H1 (cell line): ENCODE data around the gene ARHGEF2. TPM values are rescaled to one million over a fixed set of nuclear protein-coding genes. Genes with fewer than 3 reads are reported as not detected.
A peak's percentile ranks its signal among the peaks of the same experiment; 100 is the strongest.

ENCODE experiments used
- CTCF ChIA-PET: fragments of 300-600 bp; sonication (Branson Sonifier 250); formaldehyde crosslinking; loops from one replicate; lab custom pipeline; 2021; ENCODE audit not compliant: partially characterized antibody; lab: Charles Lee
- POLR2A ChIA-PET: fragments of 300-600 bp; sonication (Branson Sonifier 250); formaldehyde crosslinking; loops from one replicate; lab custom pipeline; 2021; ENCODE audit warnings: inconsistent platforms; ENCODE audit not compliant: partially characterized antibody; lab: Charles Lee
- DNase-seq, 2 experiments: peaks; one replicate each; pipeline versions ENCODE4 v3.0.0 to v3.0.0-alpha.2; 2010 to 2022; ENCODE audit warnings: low spot score in 2 of 2, low read depth in 1 of 2, mixed read lengths in 1 of 2
- FAIRE-seq: peaks from 2 replicates; lab custom pipeline; 2011; peaks lifted over from hg19 to GRCh38; lab: Jason Lieb, UNC
- H2AFZ ChIP-seq: 2 replicates; pipeline ENCODE4 v1.8.1; 2012; ENCODE audit warnings: low read length, inconsistent platforms
- H2AK5ac ChIP-seq: 2 replicates; pipeline ENCODE4 v1.6.1; 2013; ENCODE audit warnings: low read depth, low read length
- H2BK120ac ChIP-seq: replicated peaks from 2 replicates; pipeline ENCODE3; 2013; ENCODE audit warnings: low read depth, low read length, inconsistent platforms
- H2BK12ac ChIP-seq: 2 replicates; pipeline ENCODE4 v1.6.1; 2013; ENCODE audit warnings: low read depth, low read length
- H2BK15ac ChIP-seq: 2 replicates; pipeline ENCODE4 v1.6.1; 2013; ENCODE audit warnings: low read length
- H2BK20ac ChIP-seq: 2 replicates; pipeline ENCODE4 v1.6.1; 2013; ENCODE audit warnings: low read length
- H2BK5ac ChIP-seq: 2 replicates; pipeline ENCODE4 v1.6.1; 2013; ENCODE audit warnings: low read depth, low read length
- H3K14ac ChIP-seq: 2 replicates; pipeline ENCODE4 v1.6.1; 2013; ENCODE audit warnings: inconsistent platforms; ENCODE audit not compliant: insufficient read length
- H3K18ac ChIP-seq: 2 replicates; pipeline ENCODE4 v1.6.1; 2013; ENCODE audit warnings: low read length; ENCODE audit errors: extremely low read depth
- H3K23ac ChIP-seq: 2 replicates; pipeline ENCODE4 v1.6.1; 2013; ENCODE audit warnings: inconsistent platforms; ENCODE audit not compliant: insufficient read length
- H3K23me2 ChIP-seq: 2 replicates; pipeline ENCODE4 v1.6.1; 2013; ENCODE audit warnings: low read depth, low read length
- H3K27ac ChIP-seq: 2 replicates; pipeline ENCODE4 v1.6.1; 2011; ENCODE audit warnings: low read depth, low read length, inconsistent platforms
- H3K27me3 ChIP-seq, 4 experiments: replicated peaks in 1 of 4; 1 replicate in 1 of 4; 2 replicates in 3 of 4; pipeline versions ENCODE4 v1.6.1 to v1.8.1; 2011 to 2013; ENCODE audit warnings: low read length in 3 of 4, mild to moderate bottlenecking in 3 of 4, inconsistent platforms in 2 of 4, mixed read lengths in 2 of 4, moderate library complexity in 1 of 4; ENCODE audit not compliant: control insufficient read depth in 3 of 4, insufficient read depth in 3 of 4; ENCODE audit errors: extremely low read depth in 1 of 4
- H3K36me3 ChIP-seq, 4 experiments: 2 replicates each; pipeline versions ENCODE4 v1.6.1 to v1.8.1; 2011 to 2013; ENCODE audit warnings: mild to moderate bottlenecking in 4 of 4, low read length in 3 of 4, moderate library complexity in 2 of 4, control low read depth in 1 of 4, inconsistent platforms in 1 of 4; ENCODE audit not compliant: insufficient read depth in 4 of 4, control insufficient read depth in 2 of 4
- H3K4ac ChIP-seq: replicated peaks from 2 replicates; pipeline ENCODE3; 2013; ENCODE audit warnings: low read length, low read depth, mixed read lengths, inconsistent platforms; ENCODE audit not compliant: insufficient read length
- H3K4me1 ChIP-seq, 4 experiments: replicated peaks in 1 of 4; 1 replicate in 1 of 4; 2 replicates in 3 of 4; pipeline versions ENCODE4 v1.6.1 to v1.8.1; 2011 to 2013; ENCODE audit warnings: low read length in 3 of 4, inconsistent platforms in 2 of 4, mixed read lengths in 1 of 4; ENCODE audit not compliant: insufficient read depth in 4 of 4, control insufficient read depth in 3 of 4
- H3K4me2 ChIP-seq, 2 experiments: 2 replicates each; pipeline versions ENCODE4 v1.6.1 to v1.8.1; 2011 to 2013; ENCODE audit warnings: low read depth in 2 of 2, low read length in 2 of 2, control low read depth in 1 of 2, inconsistent platforms in 1 of 2, mild to moderate bottlenecking in 1 of 2; ENCODE audit not compliant: insufficient read depth in 1 of 2
- H3K4me3 ChIP-seq, 4 experiments: fragments of 200-600, 300-600 bp in 1 of 4; sonication (generic), shearing (Covaris generic), sonication (Bioruptor Twin) in 1 of 4; 2 replicates each; pipeline versions ENCODE4 v1.5.1 to v1.8.1; 2011 to 2016; ENCODE audit warnings: low read length in 4 of 4, low read depth in 3 of 4, control low read depth in 2 of 4, inconsistent platforms in 2 of 4, mild to moderate bottlenecking in 2 of 4, mixed read lengths in 1 of 4, moderate library complexity in 1 of 4; ENCODE audit not compliant: insufficient read depth in 2 of 4; ENCODE audit errors: extremely low read depth in 1 of 4
- H3K56ac ChIP-seq: replicated peaks from 2 replicates; pipeline ENCODE3; 2013; ENCODE audit warnings: low read depth, mild to moderate bottlenecking, mixed read lengths, low read length, inconsistent platforms; ENCODE audit not compliant: insufficient read length
- H3K79me1 ChIP-seq: 2 replicates; pipeline ENCODE4 v1.6.1; 2013; ENCODE audit warnings: low read depth, low read length, control low read depth
- H3K79me2 ChIP-seq, 2 experiments: 2 replicates each; pipeline versions ENCODE4 v1.6.1 to v1.8.1; 2012 to 2013; ENCODE audit warnings: low read length in 2 of 2, mild to moderate bottlenecking in 2 of 2, inconsistent platforms in 1 of 2; ENCODE audit not compliant: insufficient read depth in 2 of 2, control insufficient read depth in 1 of 2
- H3K9ac ChIP-seq, 4 experiments: replicated peaks in 1 of 4; 1 replicate in 1 of 4; 2 replicates in 3 of 4; pipeline versions ENCODE4 v1.6.1 to v1.8.1; 2011 to 2013; ENCODE audit warnings: low read depth in 3 of 4, low read length in 3 of 4, control low read depth in 2 of 4, mild to moderate bottlenecking in 2 of 4, moderate library complexity in 2 of 4, inconsistent platforms in 1 of 4; ENCODE audit errors: extremely low read depth in 1 of 4
- H3K9me3 ChIP-seq, 2 experiments: 2 replicates each; pipeline versions ENCODE4 v1.6.1 to v1.8.1; 2012 to 2013; ENCODE audit warnings: mild to moderate bottlenecking in 2 of 2, moderate library complexity in 2 of 2, control low read depth in 1 of 2, inconsistent platforms in 1 of 2, low read depth in 1 of 2, low read length in 1 of 2, mixed read lengths in 1 of 2; ENCODE audit not compliant: insufficient read depth in 2 of 2
- H4K20me1 ChIP-seq, 2 experiments: replicated peaks in 1 of 2; 2 replicates each; pipeline versions ENCODE3 to v1.8.1; 2011 to 2013; ENCODE audit warnings: inconsistent platforms in 2 of 2, low read length in 2 of 2, mild to moderate bottlenecking in 1 of 2; ENCODE audit not compliant: insufficient read depth in 2 of 2, control insufficient read depth in 1 of 2
- H4K5ac ChIP-seq: 2 replicates; pipeline ENCODE4 v1.6.1; 2013; ENCODE audit warnings: low read length, low read depth, mixed read lengths, inconsistent platforms; ENCODE audit not compliant: insufficient read length
- H4K8ac ChIP-seq: 2 replicates; pipeline ENCODE4 v1.8.0; 2013; ENCODE audit warnings: mild to moderate bottlenecking, moderate library complexity, low read length, inconsistent platforms; ENCODE audit not compliant: insufficient read depth; ENCODE audit errors: extremely low read depth
- H4K91ac ChIP-seq: replicated peaks from 2 replicates; pipeline ENCODE3; 2013; ENCODE audit warnings: low read length, mixed read lengths, inconsistent platforms; ENCODE audit not compliant: insufficient read length
- BCL11A ChIP-seq, 2 experiments: IDR thresholded peaks; one replicate each; pipeline ENCODE4 v1.6.1; 2011; ENCODE audit warnings: low read depth in 2 of 2, low read length in 2 of 2, mild to moderate bottlenecking in 2 of 2
- CREB1 ChIP-seq: IDR thresholded peaks from 2 replicates; pipeline ENCODE4 v1.6.1; 2012; ENCODE audit warnings: inconsistent platforms
- EP300 ChIP-seq, 2 experiments: IDR thresholded peaks; 1 replicate in 1 of 2; 2 replicates in 1 of 2; pipeline ENCODE4 v1.6.1; 2011 to 2012; ENCODE audit warnings: low read depth in 2 of 2, low read length in 2 of 2, mild to moderate bottlenecking in 2 of 2, borderline replicate concordance in 1 of 2, inconsistent platforms in 1 of 2, moderate library complexity in 1 of 2
- MAFK ChIP-seq: IDR thresholded peaks from 2 replicates; pipeline ENCODE4 v1.6.1; 2012; ENCODE audit warnings: low read depth, mild to moderate bottlenecking, improper control_type of control experiment, low read length
- RFX5 ChIP-seq: IDR thresholded peaks from 2 replicates; pipeline ENCODE4 v1.6.1; 2011; ENCODE audit warnings: low read depth, low read length, improper control_type of control experiment, borderline replicate concordance
- RNF2 ChIP-seq: fragments of 200-900, 300-1000 bp; sonication (generic); IDR thresholded peaks from 2 replicates; pipeline ENCODE4 v1.7.1; 2016; ENCODE audit warnings: borderline replicate concordance, low read depth, mild to moderate bottlenecking, antibody characterized with exemption, low read length; ENCODE audit not compliant: poor library complexity, severe bottlenecking; ENCODE audit errors: missing control alignments
- SAP30 ChIP-seq: fragments of 300-600 bp; sonication (generic); IDR thresholded peaks from 2 replicates; pipeline ENCODE4 v1.7.1; 2012; ENCODE audit warnings: low read length, moderate library complexity, mild to moderate bottlenecking, inconsistent platforms; ENCODE audit not compliant: insufficient read depth, insufficient replicate concordance
- SRF ChIP-seq: IDR thresholded peaks from 2 replicates; pipeline ENCODE4 v1.6.1; 2011; ENCODE audit warnings: mild to moderate bottlenecking, low read depth, low read length, moderate library complexity
- TAF7 ChIP-seq: optimal IDR thresholded peaks from 2 replicates; pipeline ENCODE3; 2011; ENCODE audit warnings: low read depth, mild to moderate bottlenecking, inconsistent platforms, low read length, moderate library complexity, borderline replicate concordance
- whole genome bisulfite sequencing, 2 experiments: shearing (Covaris generic) in 1 of 2; methylation state at CpG; one replicate each; pipeline versions ENCODE4 v1.1.6 to v1.1.7; 2013 to 2015; ENCODE audit warnings: low lambda C conversion rate in 2 of 2, mixed read lengths in 2 of 2, inconsistent platforms in 1 of 2, low coverage in 1 of 2, missing lambda C conversion rate in 1 of 2; ENCODE audit not compliant: insufficient replicate concordance in 2 of 2, insufficient coverage in 1 of 2, insufficient read length in 1 of 2; ENCODE audit errors: extremely low coverage in 1 of 2, missing lambda C conversion rate in 1 of 2; 5-methylcytosine and 5-hydroxymethylcytosine counted together
- polyA plus RNA-seq, 7 experiments: library from polyadenylated mRNA; depleted of rRNA in 3 of 7; stranded (reverse) in 5 of 7; unstranded in 2 of 7; fragments of >200 nt in 5 of 7; fragments of 200-250 nt in 2 of 7; gene quantifications; 1 replicate in 5 of 7; 2 replicates in 1 of 7; 4 replicates in 1 of 7; pipeline versions ENCODE4 v1.2.1 to v1.2.3, GENCODE V29; 2011 to 2013; ENCODE audit warnings: missing spikeins in 2 of 7, mixed read lengths in 2 of 7
- total RNA-seq: library from RNA; stranded (reverse); fragmentation: NEBNext Ultra II Directional; extraction: Animal tissue kit (Norgen Biotek cat#: 25700); gene quantifications from 2 replicates; pipeline ENCODE4 v1.2.1, GENCODE V29; 2021
- TF ChIP-seq, protein P1 (sequence below), 3 experiments: IDR thresholded peaks; 1 replicate in 2 of 3; 2 replicates in 1 of 3; pipeline versions ENCODE4 v1.5.1 to v1.6.1; 2011; ENCODE audit warnings: low read length in 3 of 3, mild to moderate bottlenecking in 3 of 3, inconsistent platforms in 2 of 3, low read depth in 1 of 3, moderate library complexity in 1 of 3; ENCODE audit not compliant: insufficient read depth in 1 of 3; ENCODE audit errors: control extremely low read depth in 1 of 3

The ARHGEF2 gene
- total and polyA plus RNA-seq, 2 of the 8 experiments (the other 6 are each of a cell fraction or from before 2014, with no cell fraction given) = 42.7 to 80.5 TPM

DNA sequence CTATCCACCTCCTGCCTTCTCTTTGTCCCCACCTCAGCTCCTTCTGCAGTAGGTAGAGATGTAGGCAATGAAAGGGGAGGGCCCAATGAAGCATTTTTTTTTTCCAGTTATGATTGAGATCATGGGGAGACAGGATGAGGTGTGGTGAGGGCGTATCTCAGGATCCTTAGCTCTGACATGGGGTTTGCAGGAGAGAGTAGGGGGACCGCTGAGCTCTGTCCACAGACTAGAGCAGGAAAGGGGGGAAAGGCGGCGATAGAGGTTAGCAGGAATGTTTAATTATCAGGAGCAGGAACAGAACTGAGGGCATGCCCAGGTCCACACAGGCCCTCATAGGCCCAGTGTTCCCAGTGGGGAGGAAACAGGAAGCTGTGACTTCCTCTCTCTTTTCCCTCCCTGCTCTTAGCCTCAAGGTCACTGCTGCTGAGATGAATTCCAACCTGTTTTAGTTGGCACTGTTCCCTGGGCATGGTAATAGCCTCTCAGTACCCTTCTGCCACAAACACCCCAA is 37.8 kb downstream of the ARHGEF2 start:
- no peak overlapping the region for H2AK5ac ChIP-seq
- H2BK12ac ChIP-seq = no peak overlapping the region
- no peak overlapping the region for H3K14ac ChIP-seq
- no peak overlapping the region for H2BK5ac ChIP-seq
- DNase-seq (no peak), FAIRE-seq (no peak)
- H3K36me3 ChIP-seq = no peaks in the 10 kb centered on the region
- H4K20me1 ChIP-seq = no peaks in the 10 kb centered on the region
- no peaks in the 10 kb centered on the region for H3K27me3 ChIP-seq
- H3K4me3 ChIP-seq = no peak overlapping the region
- H3K79me2 ChIP-seq = no peaks in the 10 kb centered on the region
- H3K9ac ChIP-seq = no peak overlapping the region
- H3K23ac ChIP-seq = no peak overlapping the region
- H3K56ac ChIP-seq = no peak overlapping the region
- peaks cover 0 to 7% (median 0%) of the 10 kb centered on the region in 4 experiments; a peak in 3 of 7 replicates for H3K4me1 ChIP-seq
- H3K4me2 ChIP-seq = no peak overlapping the region
- H3K18ac ChIP-seq = no peak overlapping the region
- POLR2A ChIA-PET = interaction anchor here (0.6 to 4.8 kb wide), 14 partner anchors 10 to 816 kb away, joined by 3 to 27 read pairs (median 4); partner anchors contain the start of gene ARHGEF2
- no peak overlapping the region for H2BK20ac ChIP-seq
- no peaks in the 10 kb centered on the region for H3K9me3 ChIP-seq
- H4K5ac ChIP-seq = no peak overlapping the region
- H3K23me2 ChIP-seq = no peaks in the 10 kb centered on the region
- H2BK15ac ChIP-seq = 0 out of 2 replicates have a peak overlapping the region, but pooled peaks have one; percentile 31
- CTCF ChIA-PET = interaction anchor here (0.5 to 5.3 kb wide), 8 partner anchors 11 to 407 kb away, joined by 3 to 49 read pairs (median 3); no protein-coding TSS in a partner anchor
- H3K27ac ChIP-seq = no peak overlapping the region
- H3K79me1 ChIP-seq = no peaks in the 10 kb centered on the region
- H2AFZ ChIP-seq = no peak overlapping the region
- no peak overlapping the region for H4K8ac ChIP-seq
- H3K4ac ChIP-seq = peak overlapping the region; percentile 32
- H2BK120ac ChIP-seq = no peak overlapping the region
- 91% methylated on average over 4 of the region's 4 CpGs; no CpG with 5 or more reads in 1 of the 2 experiments for WGBS, 2 experiments
- H4K91ac ChIP-seq = no peak overlapping the region
- TF ChIP-seq RNF2 (no peak), RFX5 (no peak), BCL11A (IDR thresholded peaks at IDR 0.05; ENCODE audit: low read depth in 2 of 2, low read length in 2 of 2) (no peak), SRF (no peak), TAF7 (no peak), SAP30 (no peak), CREB1 (no peak), EP300 (IDR thresholded peaks at IDR 0.05; ENCODE audit: borderline replicate concordance in 1 of 2, low read depth in 2 of 2, low read length in 2 of 2) (no peak), MAFK (no peak)
- TF ChIP-seq, protein P1, sequence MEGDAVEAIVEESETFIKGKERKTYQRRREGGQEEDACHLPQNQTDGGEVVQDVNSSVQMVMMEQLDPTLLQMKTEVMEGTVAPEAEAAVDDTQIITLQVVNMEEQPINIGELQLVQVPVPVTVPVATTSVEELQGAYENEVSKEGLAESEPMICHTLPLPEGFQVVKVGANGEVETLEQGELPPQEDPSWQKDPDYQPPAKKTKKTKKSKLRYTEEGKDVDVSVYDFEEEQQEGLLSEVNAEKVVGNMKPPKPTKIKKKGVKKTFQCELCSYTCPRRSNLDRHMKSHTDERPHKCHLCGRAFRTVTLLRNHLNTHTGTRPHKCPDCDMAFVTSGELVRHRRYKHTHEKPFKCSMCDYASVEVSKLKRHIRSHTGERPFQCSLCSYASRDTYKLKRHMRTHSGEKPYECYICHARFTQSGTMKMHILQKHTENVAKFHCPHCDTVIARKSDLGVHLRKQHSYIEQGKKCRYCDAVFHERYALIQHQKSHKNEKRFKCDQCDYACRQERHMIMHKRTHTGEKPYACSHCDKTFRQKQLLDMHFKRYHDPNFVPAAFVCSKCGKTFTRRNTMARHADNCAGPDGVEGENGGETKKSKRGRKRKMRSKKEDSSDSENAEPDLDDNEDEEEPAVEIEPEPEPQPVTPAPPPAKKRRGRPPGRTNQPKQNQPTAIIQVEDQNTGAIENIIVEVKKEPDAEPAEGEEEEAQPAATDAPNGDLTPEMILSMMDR (IDR thresholded peaks at IDR 0.05; ENCODE audit: control extremely low read depth in 1 of 3, insufficient read depth in 1 of 3, low read depth in 1 of 3, low read length in 3 of 3) = no peak
